GM12878 (cell line): ENCODE measurements around the gene NPIPA8. TPM values are rescaled to one million over a fixed set of nuclear protein-coding genes. Genes with fewer than 3 reads are reported as not detected.
"Not testable (repeated sequence)": the region's sequence is repeated elsewhere in the genome, so short reads cannot be mapped to it uniquely, and the experiment has no call there.

ENCODE experiments used
- ATAC-seq: fragments of 200-7000 bp; cut with Tn5 transposase; 3 replicates; pipeline ENCODE4 v1.9.1; 2020; ENCODE audit warnings: mild to moderate bottlenecking, moderate library complexity
- BruUV-seq: library from RNA; stranded (reverse); fragments of 400-500 nt; replicated peaks from 2 replicates; lab custom pipeline; 2021; lab: Mats Ljungman, UMichigan
- CTCF ChIA-PET: fragments of 300-600 bp; sonication (Branson Sonifier 250); formaldehyde crosslinking; extraction: SDS; loops from one replicate; lab custom pipeline; 2021; ENCODE audit warnings: inconsistent platforms; lab: Yijun Ruan, JAX
- POLR2A ChIA-PET: fragments of 350-600 bp; formaldehyde crosslinking; extraction: SDS; loops from one replicate; lab custom pipeline; 2021; ENCODE audit warnings: inconsistent platforms; lab: Charles Lee
- RAD21 ChIA-PET: fragments of 300-600 bp; sonication (Branson Sonifier 250); formaldehyde crosslinking; loops from one replicate; lab custom pipeline; 2023; ENCODE audit warnings: antibody characterized with exemption; ENCODE audit not compliant: unreplicated experiment; lab: Charles Lee
- SMC1A ChIA-PET: fragments of 300-600 bp; sonication (Branson Sonifier 250); formaldehyde crosslinking; loops from one replicate; lab custom pipeline; 2023; ENCODE audit not compliant: unreplicated experiment, uncharacterized antibody; lab: Charles Lee
- DNase-seq: peaks from one replicate; pipeline ENCODE4 v3.0.0-alpha.2; 2011; ENCODE audit warnings: low read depth, low spot score
- FAIRE-seq: peaks from 3 replicates; lab custom pipeline; 2011; peaks lifted over from hg19 to GRCh38; lab: Jason Lieb, UNC
- H2AFZ ChIP-seq: 2 replicates; pipeline ENCODE4 v1.6.0; 2011; ENCODE audit warnings: low read depth, low read length, control low read depth; ENCODE audit not compliant: control insufficient read depth
- H3K27ac ChIP-seq: 2 replicates; pipeline ENCODE4 v1.5.1; 2011; ENCODE audit warnings: control low read depth; ENCODE audit not compliant: control insufficient read depth, insufficient read depth
- H3K27me3 ChIP-seq, 2 experiments: replicated peaks in 1 of 2; 2 replicates each; pipeline versions ENCODE4 v1.6.0 to v1.6.1; 2011; ENCODE audit warnings: low read length in 1 of 2; ENCODE audit not compliant: control insufficient read depth in 2 of 2, insufficient read depth in 2 of 2
- H3K36me3 ChIP-seq, 2 experiments: 2 replicates each; pipeline ENCODE4 v1.5.1; 2011; ENCODE audit warnings: low read length in 1 of 2; ENCODE audit not compliant: control insufficient read depth in 2 of 2, insufficient read depth in 2 of 2
- H3K4me1 ChIP-seq: 2 replicates; pipeline ENCODE4 v1.6.1; 2011; ENCODE audit warnings: mild to moderate bottlenecking, low read length, moderate library complexity, mixed read lengths; ENCODE audit not compliant: control insufficient read depth, insufficient read depth
- H3K4me2 ChIP-seq: 2 replicates; pipeline ENCODE4 v1.6.0; 2011; ENCODE audit warnings: control low read depth; ENCODE audit not compliant: control insufficient read depth, insufficient read depth
- H3K4me3 ChIP-seq: fragments of 200-600 bp; sonication (generic); 2 replicates; pipeline ENCODE4 v1.5.1; 2016
- H3K79me2 ChIP-seq: 2 replicates; pipeline ENCODE4 v1.6.0; 2011; ENCODE audit warnings: low read length; ENCODE audit not compliant: control insufficient read depth, insufficient read depth
- H3K9ac ChIP-seq: 2 replicates; pipeline ENCODE4 v1.8.0; 2011; ENCODE audit warnings: low read length, control low read depth, mixed read lengths; ENCODE audit not compliant: control insufficient read depth, insufficient read depth
- H3K9me3 ChIP-seq: replicated peaks from 3 replicates; pipeline ENCODE4 v1.5.1; 2011; ENCODE audit warnings: mild to moderate bottlenecking, low read length; ENCODE audit not compliant: control insufficient read depth, insufficient read depth
- H4K20me1 ChIP-seq: 2 replicates; pipeline ENCODE4 v1.6.0; 2011; ENCODE audit not compliant: control insufficient read depth, insufficient read depth
- WGBS: methylation state at CpG from one replicate; pipeline ENCODE4 v1.1.6; 2016; ENCODE audit warnings: low lambda C conversion rate; ENCODE audit not compliant: insufficient replicate concordance, insufficient coverage; ENCODE audit errors: missing lambda C conversion rate; 5-methylcytosine and 5-hydroxymethylcytosine counted together
- in situ Hi-C: fragments of 300-500 bp; cut with MboI; formaldehyde crosslinking; loops from 9 replicates; pipeline ENCODE4 v1.14.3; 2018; ENCODE audit warnings: mixed read lengths
- intact Hi-C: fragments of 100-400 bp; cut with micrococcal nuclease; formaldehyde crosslinking; loops from one replicate; pipeline ENCODE4 v1.14.2; 2022; ENCODE audit not compliant: unreplicated experiment
- polyA plus RNA-seq, 11 experiments: library from polyadenylated mRNA; depleted of rRNA in 4 of 11; unstranded in 6 of 11; stranded (reverse) in 5 of 11; fragments of >200 nt; fragmentation: Nextera tagmentation in 4 of 11; fragmentation: Illumina TruSeq in 1 of 11; extraction: Ambion mirVana in 4 of 11; extraction: Trizol in 1 of 11; gene quantifications; 1 replicate in 1 of 11; 2 replicates in 10 of 11; pipeline versions ENCODE4 v1.2.1 to v1.2.3, GENCODE V29; 2011 to 2016; ENCODE audit warnings: inconsistent platforms in 2 of 11, missing spikeins in 2 of 11, low read depth in 1 of 11
- total RNA-seq, 4 experiments: library from RNA; depleted of rRNA in 3 of 4; stranded (reverse); fragments of >200 nt in 3 of 4; fragmentation: Illumina TruSeq in 1 of 4; extraction: Trizol in 1 of 4; gene quantifications; 2 replicates each; pipeline versions ENCODE4 v1.2.1 to v1.2.3, GENCODE V29; 2013 to 2021

The NPIPA8 gene
- total and polyA plus RNA-seq, 10 of the 15 experiments (the other 5 are each of a cell fraction or from before 2014, with no cell fraction given): 0.11 to 6.6 (median 2.5) TPM; not detected in 6

- RAD21 ChIA-PET, ATAC-seq, H3K79me2 ChIP-seq, H3K4me3 ChIP-seq, H3K4me1 ChIP-seq, H2AFZ ChIP-seq, POLR2A ChIA-PET, H3K9me3 ChIP-seq, DNase-seq, H3K4me2 ChIP-seq, CTCF ChIA-PET, in situ Hi-C loops, H3K36me3 ChIP-seq, H3K27ac ChIP-seq, H3K27me3 ChIP-seq, FAIRE-seq, BruUV-seq, H4K20me1 ChIP-seq, SMC1A ChIA-PET, H3K9ac ChIP-seq, intact Hi-C loops: not testable (repeated sequence)
- WGBS: no CpG with 5 or more reads among the region's 18 CpGs
These were observed 8.1 kb upstream of the NPIPA8 start for GRCh38 chr16:18344634-18345033.

- H2AFZ ChIP-seq, intact Hi-C loops, POLR2A ChIA-PET, H3K4me3 ChIP-seq, H3K4me2 ChIP-seq, FAIRE-seq, SMC1A ChIA-PET, H3K27me3 ChIP-seq, ATAC-seq, H3K9me3 ChIP-seq, BruUV-seq, CTCF ChIA-PET, H3K27ac ChIP-seq, DNase-seq, H3K79me2 ChIP-seq, in situ Hi-C loops, RAD21 ChIA-PET, H3K9ac ChIP-seq, H4K20me1 ChIP-seq, H3K36me3 ChIP-seq, H3K4me1 ChIP-seq: not testable (repeated sequence)
- WGBS: no CpG with 5 or more reads among the region's 1 CpG
These were observed 5.5 kb upstream of the NPIPA8 start for GRCh38 chr16:18341986-18342385.

- H3K9me3 ChIP-seq, CTCF ChIA-PET, H3K9ac ChIP-seq, H3K4me2 ChIP-seq, H3K4me3 ChIP-seq, H3K36me3 ChIP-seq, DNase-seq, RAD21 ChIA-PET, SMC1A ChIA-PET, H3K27ac ChIP-seq, in situ Hi-C loops, ATAC-seq, BruUV-seq, POLR2A ChIA-PET, H2AFZ ChIP-seq, H3K79me2 ChIP-seq, H3K4me1 ChIP-seq, H4K20me1 ChIP-seq, H3K27me3 ChIP-seq, FAIRE-seq, intact Hi-C loops: not testable (repeated sequence)
- WGBS: no CpG with 5 or more reads among the region's 28 CpGs
These were observed 5.0 kb upstream of the NPIPA8 start for GRCh38 chr16:18341417-18341960.

GRCh38 chr16:18339210-18339609 is 2.7 kb upstream of the NPIPA8 start:
- CTCF ChIA-PET, H3K27ac ChIP-seq, H3K79me2 ChIP-seq, H3K4me2 ChIP-seq, H3K9ac ChIP-seq, H3K9me3 ChIP-seq, H2AFZ ChIP-seq, SMC1A ChIA-PET, intact Hi-C loops, POLR2A ChIA-PET, H3K36me3 ChIP-seq, DNase-seq, ATAC-seq, BruUV-seq, in situ Hi-C loops, H3K27me3 ChIP-seq, H3K4me3 ChIP-seq, FAIRE-seq, H4K20me1 ChIP-seq, H3K4me1 ChIP-seq, RAD21 ChIA-PET: not testable (repeated sequence)
- no CpG with 5 or more reads among the region's 24 CpGs for WGBS
